ENCODE measurements around the gene MRFAP1.

GRCh38 chr4:6612961-6613675 is 27.4 kb upstream of the MRFAP1 start:
- TF ChIP-seq CTCF (IDR thresholded peaks at IDR 0.05) (no peak), POLR2A (IDR thresholded peaks at IDR 0.05) (no peak)

All from right lobe of liver (tissue), 4 donors.